CD4-positive, alpha-beta T cell (primary cell): ENCODE measurements around the gene TNFRSF18. TPM values are rescaled to one million over a fixed set of nuclear protein-coding genes. Genes with fewer than 3 reads are reported as not detected.

ENCODE experiments used
- ATAC-seq: fragments of 200-7000 bp; cut with Tn5 transposase; one replicate; pipeline ENCODE4 v1.10.0; 2022; ENCODE audit warnings: mild to moderate bottlenecking; ENCODE audit not compliant: poor library complexity
- CTCF ChIA-PET: fragments of 350-600 bp; sonication (Branson Sonifier 250); formaldehyde crosslinking; loops from one replicate; lab custom pipeline; 2021; ENCODE audit warnings: antibody characterized with exemption, inconsistent platforms; lab: Charles Lee
- POLR2A ChIA-PET: fragments of 350-600 bp; sonication (Branson Sonifier 250); formaldehyde crosslinking; loops from one replicate; lab custom pipeline; 2021; ENCODE audit warnings: antibody characterized with exemption, inconsistent platforms; lab: Charles Lee
- DNase-seq, 14 experiments: peaks; one replicate each; pipeline ENCODE4 v3.0.0-alpha.2; 2013 to 2020; ENCODE audit warnings: mixed read lengths in 2 of 14
- H3K27ac ChIP-seq, 2 donors: one replicate each; pipeline versions ENCODE4 v1.5.1 to v1.7.0; 2013; ENCODE audit warnings: low read length in 2 of 2, low read depth in 1 of 2, mild to moderate bottlenecking in 1 of 2
- H3K27me3 ChIP-seq, 2 experiments: 1 replicate in 1 of 2; 2 replicates in 1 of 2; pipeline versions ENCODE4 v1.6.1 to v1.7.0; 2013; ENCODE audit warnings: low read length in 2 of 2, control low read depth in 1 of 2, mild to moderate bottlenecking in 1 of 2, moderate library complexity in 1 of 2; ENCODE audit not compliant: insufficient read depth in 2 of 2, control insufficient read depth in 1 of 2
- H3K36me3 ChIP-seq: one replicate; pipeline ENCODE4 v1.6.1; 2013; ENCODE audit warnings: low read length, control low read depth; ENCODE audit not compliant: insufficient read depth
- H3K4me1 ChIP-seq: one replicate; pipeline ENCODE4 v1.6.1; 2013; ENCODE audit warnings: low read length, control low read depth; ENCODE audit not compliant: insufficient read depth
- H3K4me3 ChIP-seq: one replicate; pipeline ENCODE4 v1.5.1; 2013; ENCODE audit warnings: mild to moderate bottlenecking, low read length, moderate library complexity
- H3K9me3 ChIP-seq, 2 experiments: 1 replicate in 1 of 2; 2 replicates in 1 of 2; pipeline versions ENCODE4 v1.6.1 to v1.7.0; 2013; ENCODE audit warnings: low read length in 2 of 2, mild to moderate bottlenecking in 2 of 2, control low read depth in 1 of 2, moderate library complexity in 1 of 2; ENCODE audit not compliant: control insufficient read depth in 1 of 2, insufficient read depth in 1 of 2
- H3K27ac Mint-ChIP-seq: one replicate; pipeline ENCODE4 v1.8.0; 2020; ENCODE audit warnings: mixed read lengths
- H3K27me3 Mint-ChIP-seq: one replicate; pipeline ENCODE4 v1.8.0; 2021; ENCODE audit warnings: mixed read lengths
- H3K36me3 Mint-ChIP-seq: one replicate; pipeline ENCODE4 v1.8.0; 2021; ENCODE audit warnings: low read depth, mixed read lengths
- H3K4me1 Mint-ChIP-seq: one replicate; pipeline ENCODE4 v1.8.0; 2021; ENCODE audit warnings: low read depth, mixed read lengths
- H3K4me3 Mint-ChIP-seq: one replicate; pipeline ENCODE4 v1.8.0; 2020; ENCODE audit warnings: mild to moderate bottlenecking, mixed read lengths
- H3K9me3 Mint-ChIP-seq: one replicate; pipeline ENCODE4 v1.8.0; 2020; ENCODE audit warnings: mixed read lengths
- intact Hi-C, 2 experiments: fragments of 100-400 bp; cut with DNase I in 1 of 2; cut with micrococcal nuclease in 1 of 2; formaldehyde crosslinking; loops; one replicate each; pipeline versions ENCODE4 v1.15.1 to v1.9.0; 2023 to 2025; cut with DNase I, micrococcal nuclease
- total RNA-seq, 174 experiments: library from RNA in 2 of 174; stranded (reverse) in 2 of 174; gene quantifications; one replicate each; pipeline ENCODE4 v1.2.3 and lab custom pipeline; 2021 to 2026
- TF ChIP-seq, protein P1 (sequence below): fragments of 200-600 bp; IDR thresholded peaks from one replicate; pipeline ENCODE4 v1.8.0; 2022; ENCODE audit warnings: antibody characterized with exemption, mild to moderate bottlenecking

TNFRSF18 gene
- total RNA-seq, 2 experiments from 2014 or later = 14.8 to 17.8 TPM

DNA sequence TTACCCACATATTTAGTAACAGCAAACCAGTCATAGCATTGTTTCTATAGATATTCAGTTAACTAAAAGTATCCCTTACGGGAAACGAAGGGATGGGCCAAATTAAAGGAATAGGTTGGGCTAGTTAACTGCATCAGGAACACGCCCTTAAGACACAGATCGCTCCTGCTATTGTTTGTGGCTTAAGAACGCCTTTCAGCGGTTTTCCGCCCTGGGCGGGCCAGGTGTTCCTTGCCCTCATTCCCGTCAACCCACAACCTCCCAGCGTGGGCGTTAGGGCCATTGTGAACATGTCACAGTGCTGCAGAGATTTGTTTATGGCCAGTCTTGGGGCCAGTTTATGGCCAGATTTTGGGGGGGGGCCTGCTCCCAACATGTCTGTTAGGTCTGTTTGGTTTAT lies 14.7 kb downstream of the TNFRSF18 start:
- DNase-seq = peak in 1 of 14 experiments; percentile 4

GRCh38 chr1:1189111-1189510 lies 17.3 kb downstream of the TNFRSF18 start:
- Mint-ChIP-seq H3K4me1 (no peaks in the 10 kb centered on the region), H3K36me3 (no peaks in the 10 kb centered on the region), H3K4me3 (no peak overlapping the region), H3K27ac (no peak overlapping the region), H3K27me3 (no peaks in the 10 kb centered on the region), H3K9me3 (no peaks in the 10 kb centered on the region)
- Histone ChIP-seq H3K36me3 (no peaks in the 10 kb centered on the region), H3K9me3 (peaks cover 0 to 6% of the 10 kb centered on the region in 2 experiments), H3K4me1 (no peaks in the 10 kb centered on the region), H3K27me3 (no peaks in the 10 kb centered on the region), H3K27ac (no peak overlapping the region), H3K4me3 (no peak overlapping the region)
- CTCF ChIA-PET = no interaction called here
- ATAC-seq (no peak), DNase-seq (no peak)
- intact Hi-C loops = no loop called here
- TF ChIP-seq, protein P1, sequence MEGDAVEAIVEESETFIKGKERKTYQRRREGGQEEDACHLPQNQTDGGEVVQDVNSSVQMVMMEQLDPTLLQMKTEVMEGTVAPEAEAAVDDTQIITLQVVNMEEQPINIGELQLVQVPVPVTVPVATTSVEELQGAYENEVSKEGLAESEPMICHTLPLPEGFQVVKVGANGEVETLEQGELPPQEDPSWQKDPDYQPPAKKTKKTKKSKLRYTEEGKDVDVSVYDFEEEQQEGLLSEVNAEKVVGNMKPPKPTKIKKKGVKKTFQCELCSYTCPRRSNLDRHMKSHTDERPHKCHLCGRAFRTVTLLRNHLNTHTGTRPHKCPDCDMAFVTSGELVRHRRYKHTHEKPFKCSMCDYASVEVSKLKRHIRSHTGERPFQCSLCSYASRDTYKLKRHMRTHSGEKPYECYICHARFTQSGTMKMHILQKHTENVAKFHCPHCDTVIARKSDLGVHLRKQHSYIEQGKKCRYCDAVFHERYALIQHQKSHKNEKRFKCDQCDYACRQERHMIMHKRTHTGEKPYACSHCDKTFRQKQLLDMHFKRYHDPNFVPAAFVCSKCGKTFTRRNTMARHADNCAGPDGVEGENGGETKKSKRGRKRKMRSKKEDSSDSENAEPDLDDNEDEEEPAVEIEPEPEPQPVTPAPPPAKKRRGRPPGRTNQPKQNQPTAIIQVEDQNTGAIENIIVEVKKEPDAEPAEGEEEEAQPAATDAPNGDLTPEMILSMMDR = no peak
- POLR2A ChIA-PET = no interaction called here

More for the DNA sequence above, 14.7 kb downstream of the TNFRSF18 start:
- POLR2A ChIA-PET = no interaction called here
- no peaks in the 10 kb centered on the region for H3K4me1 ChIP-seq
- Mint-ChIP-seq H3K9me3 (peaks cover 4% of the 10 kb centered on the region), H3K4me1 (no peaks in the 10 kb centered on the region), H3K27ac (no peak overlapping the region), H3K36me3 (no peaks in the 10 kb centered on the region), H3K4me3 (no peak overlapping the region), H3K27me3 (no peaks in the 10 kb centered on the region)
- TF ChIP-seq, protein P1 = no peak
- intact Hi-C loops = no loop called here
- H3K36me3 ChIP-seq = no peaks in the 10 kb centered on the region
- ATAC-seq = no peak
- no peaks in the 10 kb centered on the region for H3K27me3 ChIP-seq
- H3K4me3 ChIP-seq = no peak overlapping the region
- no peak overlapping the region for H3K27ac ChIP-seq
- CTCF ChIA-PET = no interaction called here
- H3K9me3 ChIP-seq = peaks cover 0 to 20% of the 10 kb centered on the region in 2 experiments

DNA sequence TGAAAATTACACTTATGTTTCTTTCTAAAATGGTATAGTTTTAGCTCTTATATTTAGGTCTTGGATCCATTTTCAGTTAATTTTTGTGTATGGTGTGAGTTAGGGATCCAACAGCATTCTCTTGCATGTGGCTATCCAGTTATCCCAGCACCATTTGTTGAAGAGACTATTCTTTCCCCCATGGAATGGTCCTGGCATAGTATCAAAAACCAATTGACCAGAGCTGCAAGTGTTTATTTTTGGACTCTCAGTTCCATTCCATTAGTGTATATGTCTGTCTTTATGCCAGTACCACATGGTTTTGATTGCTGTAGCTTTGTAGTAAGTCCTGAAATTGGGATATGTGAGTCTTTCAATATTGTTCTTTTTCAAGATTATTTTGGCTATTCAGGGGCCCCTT lies 18.5 kb downstream of the TNFRSF18 start:
- CTCF ChIA-PET = interaction anchor here (0.7 kb wide), 1 partner anchor 21 kb away, joined by 3 read pairs; no protein-coding TSS in a partner anchor
- H3K36me3 ChIP-seq = no peaks in the 10 kb centered on the region
- TF ChIP-seq, protein P1 = no peak
- no peaks in the 10 kb centered on the region for H3K4me1 Mint-ChIP-seq
- H3K4me3 ChIP-seq = no peak overlapping the region
- POLR2A ChIA-PET = no interaction called here
- no peaks in the 10 kb centered on the region for H3K27me3 ChIP-seq
- DNase-seq (no peak), ATAC-seq (no peak)
- H3K9me3 Mint-ChIP-seq = no peaks in the 10 kb centered on the region
- no peak overlapping the region for H3K4me3 Mint-ChIP-seq
- H3K27ac ChIP-seq = no peak overlapping the region
- peaks cover 5% of the 10 kb centered on the region for H3K4me1 ChIP-seq
- H3K36me3 Mint-ChIP-seq = no peaks in the 10 kb centered on the region
- H3K27me3 Mint-ChIP-seq = peaks cover 5% of the 10 kb centered on the region
- peaks cover 0 to 6% of the 10 kb centered on the region in 2 experiments for H3K9me3 ChIP-seq
- H3K27ac Mint-ChIP-seq = no peak overlapping the region
- intact Hi-C loops = no loop called here
